Glomerular visceral epithelial cell (primary cell): ENCODE measurements around the gene UST.

Source experiments
- DNase-seq: peaks from one replicate; pipeline ENCODE4 v3.0.0-alpha.2; 2016; ENCODE audit errors: extremely low spot score

The UST gene

GRCh38 chr6:149060985-149061760, 314.3 kb downstream of the UST start:
- peak; percentile 89 for DNase-seq

GRCh38 chr6:149061930-149062329, 315.1 kb downstream of the UST start:
- DNase-seq = no peak

GRCh38 chr6:149062653-149063348, 316.0 kb downstream of the UST start:
- DNase-seq = no peak

GRCh38 chr6:149063468-149063867, 316.6 kb downstream of the UST start:
- DNase-seq = no peak

DNA sequence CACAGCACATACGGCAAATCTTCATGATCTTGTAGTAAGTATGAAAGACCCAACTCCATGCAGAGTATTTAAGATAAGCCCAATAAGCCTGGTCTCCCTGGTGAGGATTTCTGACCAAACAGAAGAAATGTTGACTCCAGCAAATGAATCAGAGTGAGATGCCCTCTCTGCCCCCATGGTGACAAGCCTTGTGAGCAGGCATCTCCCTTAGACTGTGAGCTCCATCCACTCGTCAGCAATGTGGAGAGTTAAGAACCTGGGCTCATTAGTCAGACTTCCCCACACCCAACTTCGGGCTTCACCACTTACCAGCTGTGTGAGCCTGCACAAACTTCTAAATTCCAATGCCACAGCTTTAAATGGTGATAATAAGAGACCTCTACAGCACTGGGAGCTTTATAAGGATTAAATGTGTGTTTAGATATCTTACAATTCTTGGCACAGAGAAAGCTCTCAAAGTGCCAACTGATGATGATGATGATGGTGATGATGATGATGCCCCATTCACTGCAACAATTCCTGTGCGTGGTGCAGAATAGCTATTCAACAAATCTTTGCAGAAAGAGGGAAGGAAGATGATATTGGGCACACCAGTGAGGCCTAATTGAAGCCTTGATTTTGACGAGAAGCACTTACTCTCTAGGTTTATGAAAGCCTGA, 317.3 kb downstream of the UST start:
- peak; percentile 34 for DNase-seq

DNA sequence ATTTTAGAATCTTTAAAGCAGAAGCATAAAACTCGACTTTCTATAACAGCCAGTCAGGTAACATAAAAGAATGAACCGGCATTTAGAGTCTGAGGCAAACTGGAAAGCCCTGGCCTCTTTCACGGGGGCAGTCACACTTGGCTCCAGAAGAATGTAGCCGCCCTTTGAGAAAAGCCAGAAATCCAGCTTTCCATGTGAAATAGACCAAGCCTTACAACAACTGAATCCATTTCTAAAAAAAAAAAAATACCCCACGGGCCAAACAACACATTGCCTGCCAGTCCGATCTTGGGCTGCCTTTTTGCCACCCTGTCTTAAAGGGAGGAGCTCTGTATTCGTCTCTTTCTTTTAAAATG, 317.8 kb downstream of the UST start:
- DNase-seq = no peak

DNA sequence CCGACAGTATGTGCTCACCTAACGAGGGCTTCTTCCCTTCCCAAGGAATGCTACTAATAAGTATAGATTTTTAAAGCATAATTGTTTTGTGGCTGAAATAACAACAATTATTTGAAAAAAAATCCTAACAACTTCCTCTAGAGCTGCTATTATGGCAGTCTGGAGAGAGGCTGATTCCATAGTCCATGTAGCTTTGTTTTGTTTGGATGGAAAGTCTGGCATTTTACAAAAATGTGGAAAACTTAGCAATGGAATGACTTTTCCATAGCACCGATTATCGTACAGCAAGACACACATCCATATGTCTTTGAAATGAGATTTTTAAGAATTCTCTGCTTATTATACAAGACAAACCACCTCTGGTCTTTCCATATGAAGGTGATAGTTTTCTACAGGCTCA, 318.3 kb downstream of the UST start:
- DNase-seq = no peak

GRCh38 chr6:149065658-149066556, 319.1 kb downstream of the UST start:
- DNase-seq = no peak

- no peak for DNase-seq
Observed at GRCh38 chr6:149071997-149072396, 325.2 kb downstream of the UST start.

GRCh38 chr6:149074832-149075258, 328.0 kb downstream of the UST start:
- DNase-seq = no peak

GRCh38 chr6:149075616-149076354, 329.0 kb downstream of the UST start:
- DNase-seq = peak; percentile 56

DNA sequence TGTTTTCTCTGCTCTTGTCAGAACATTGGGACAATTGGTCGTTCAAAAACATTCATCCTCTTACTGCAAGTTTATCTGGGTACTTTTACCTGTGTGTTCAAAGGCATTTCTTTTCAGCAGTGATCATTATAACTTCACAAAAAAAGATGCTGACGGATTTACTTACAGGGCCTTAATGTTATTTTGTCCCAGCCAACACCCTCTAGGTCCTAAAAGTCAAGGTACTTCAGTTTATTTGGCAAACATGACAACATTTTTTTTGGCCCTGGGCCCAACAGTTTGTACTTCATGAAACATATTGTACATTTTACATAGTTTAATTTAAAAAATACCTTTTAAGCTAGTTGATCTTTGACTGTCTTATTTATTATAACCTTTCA, 329.5 kb downstream of the UST start:
- no peak for DNase-seq

DNA sequence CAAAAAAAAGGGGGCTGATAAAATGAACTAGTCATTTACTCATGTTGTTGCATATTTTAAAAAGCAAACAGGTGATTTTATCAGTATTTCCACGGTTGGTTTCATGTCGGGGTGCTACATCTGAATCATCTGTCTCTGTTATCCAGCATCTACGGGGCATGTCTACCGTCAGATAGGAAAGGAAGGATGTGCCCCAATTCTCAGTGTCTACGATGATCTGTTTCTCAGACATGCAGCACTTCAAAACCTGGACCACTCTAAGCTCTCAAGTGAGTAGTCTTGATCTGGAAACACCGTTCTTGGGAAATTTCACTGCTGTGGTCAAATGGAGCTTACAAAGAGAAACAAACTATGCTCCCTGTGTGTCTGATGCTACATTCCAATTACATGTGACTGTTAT, 330.4 kb downstream of the UST start:
- no peak for DNase-seq

- DNase-seq = no peak
Observed at GRCh38 chr6:149078211-149078782, 331.5 kb downstream of the UST start.

DNA sequence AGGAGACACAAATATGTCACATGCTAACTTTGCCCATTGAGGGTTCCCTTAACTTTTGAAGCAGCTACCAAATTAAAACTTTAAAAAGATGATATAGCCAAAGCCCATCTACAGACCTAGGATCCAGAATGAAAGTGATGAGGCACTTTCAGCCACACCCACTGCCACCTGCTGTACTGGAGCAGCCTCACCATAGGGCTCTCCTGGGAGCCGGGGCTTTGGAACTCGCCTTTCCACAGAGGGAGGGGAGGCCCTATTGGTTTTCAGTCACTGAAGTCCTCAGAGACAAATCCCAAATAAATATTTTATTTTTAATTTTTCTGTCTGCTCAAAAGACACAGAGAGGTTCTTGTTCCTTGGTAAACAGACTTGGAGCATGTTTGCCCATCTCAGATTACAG, 332.6 kb downstream of the UST start:
- DNase-seq = no peak

- DNase-seq = no peak
Observed at GRCh38 chr6:149079911-149080491, 333.2 kb downstream of the UST start.

- DNase-seq = no peak
Observed at GRCh38 chr6:149080511-149080910, 333.7 kb downstream of the UST start.

DNA sequence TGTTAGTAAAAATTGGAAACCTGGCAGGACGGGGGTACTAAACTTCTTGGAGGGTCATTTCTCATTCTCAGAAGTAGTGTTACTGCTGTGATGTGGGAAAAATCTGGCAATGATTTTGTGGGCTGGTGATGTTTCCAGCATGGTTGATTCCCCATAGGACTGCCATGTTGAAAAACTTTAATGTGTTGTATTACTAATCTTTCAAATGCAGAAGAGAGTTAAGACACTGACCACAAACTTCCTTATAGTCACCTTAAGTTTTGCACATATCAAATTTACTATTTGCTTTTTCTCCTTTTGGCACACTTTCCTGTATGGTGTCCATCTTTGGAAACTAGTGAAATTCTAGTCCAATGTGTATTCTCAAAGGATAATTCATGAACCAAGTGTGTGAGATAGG, 334.5 kb downstream of the UST start:
- DNase-seq = no peak

DNA sequence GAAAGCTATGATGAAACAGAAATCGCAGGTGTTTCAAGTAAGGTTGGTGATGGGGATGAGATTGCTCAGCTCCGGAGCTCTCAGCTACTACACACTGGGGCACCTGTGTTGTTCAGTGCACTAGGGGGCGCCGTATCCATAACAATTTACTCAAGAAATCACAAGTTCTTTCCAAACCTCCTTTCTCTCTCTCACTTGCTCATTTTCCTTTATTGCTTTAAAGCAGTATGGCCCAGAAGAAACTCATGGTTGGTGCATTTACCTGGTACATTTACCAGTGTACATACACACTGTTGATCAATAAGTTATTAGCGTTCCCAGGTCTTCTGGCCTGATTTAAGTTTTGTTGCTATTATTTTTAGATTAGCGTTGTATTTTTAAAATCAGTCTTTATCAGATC, 335.5 kb downstream of the UST start:
- peak; percentile 80 for DNase-seq

DNA sequence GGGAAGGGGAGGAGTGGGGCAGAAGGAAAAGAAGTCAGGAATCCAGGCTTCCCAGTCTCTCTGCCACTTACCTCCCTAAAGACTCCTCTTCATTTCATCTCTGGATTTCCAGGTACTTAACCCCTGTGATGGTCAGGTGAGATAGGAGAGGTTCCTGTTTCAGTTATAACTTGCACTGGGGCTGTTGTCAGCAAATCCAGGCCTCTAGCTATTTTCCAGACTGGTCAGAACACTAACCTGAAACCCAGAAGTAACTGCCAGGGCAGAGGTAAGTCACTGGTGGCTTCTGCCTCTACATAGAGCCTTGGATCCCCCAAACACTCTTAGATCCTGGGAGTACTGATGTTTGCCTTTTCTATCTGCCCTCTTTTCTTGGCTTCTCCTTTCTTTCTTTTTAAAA, 337.2 kb downstream of the UST start:
- no peak for DNase-seq
